ENCODE measurements around the gene COL8A1. TPM values are rescaled to one million over a fixed set of nuclear protein-coding genes. Genes with fewer than 3 reads are reported as not detected.

Gene COL8A1
- total RNA-seq, 2 experiments from 2014 or later = not detected

DNA sequence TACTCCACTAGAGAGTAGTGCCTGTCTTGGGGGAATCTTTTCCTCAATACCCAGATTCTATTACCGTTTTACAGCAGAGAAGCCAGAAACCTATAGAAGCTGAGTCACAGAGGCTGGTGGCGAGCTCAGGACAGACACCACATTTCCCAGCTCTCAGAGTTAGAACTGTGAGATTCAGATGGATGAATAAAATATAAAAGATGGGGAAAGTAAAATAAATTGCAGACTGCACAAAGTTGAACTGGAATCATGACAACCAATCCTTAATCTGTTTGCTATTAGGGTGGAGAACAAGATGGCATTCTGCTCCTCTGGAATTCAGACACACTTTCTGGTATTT lies 138.8 kb downstream of the COL8A1 start:
- no peaks in the 10 kb centered on the region for H3K9me3 ChIP-seq (ENCODE audit: control insufficient read depth in 1 of 2, insufficient read depth in 1 of 2, low read length in 2 of 2)
- H3K4me3 Mint-ChIP-seq = no peak overlapping the region
- peaks cover 5% of the 10 kb centered on the region for H3K4me1 Mint-ChIP-seq (ENCODE audit: low read depth)
- POLR2A ChIA-PET = no interaction called here
- H3K9me3 Mint-ChIP-seq = no peaks in the 10 kb centered on the region
- CTCF ChIA-PET = no interaction called here
- no peak overlapping the region for H3K27ac ChIP-seq (ENCODE audit: low read depth in 1 of 2, low read length in 2 of 2)
- H3K27me3 Mint-ChIP-seq = peaks cover 45% of the 10 kb centered on the region
- intact Hi-C loops (cut with DNase I, micrococcal nuclease) = no loop called here
- TF ChIP-seq, protein P1, sequence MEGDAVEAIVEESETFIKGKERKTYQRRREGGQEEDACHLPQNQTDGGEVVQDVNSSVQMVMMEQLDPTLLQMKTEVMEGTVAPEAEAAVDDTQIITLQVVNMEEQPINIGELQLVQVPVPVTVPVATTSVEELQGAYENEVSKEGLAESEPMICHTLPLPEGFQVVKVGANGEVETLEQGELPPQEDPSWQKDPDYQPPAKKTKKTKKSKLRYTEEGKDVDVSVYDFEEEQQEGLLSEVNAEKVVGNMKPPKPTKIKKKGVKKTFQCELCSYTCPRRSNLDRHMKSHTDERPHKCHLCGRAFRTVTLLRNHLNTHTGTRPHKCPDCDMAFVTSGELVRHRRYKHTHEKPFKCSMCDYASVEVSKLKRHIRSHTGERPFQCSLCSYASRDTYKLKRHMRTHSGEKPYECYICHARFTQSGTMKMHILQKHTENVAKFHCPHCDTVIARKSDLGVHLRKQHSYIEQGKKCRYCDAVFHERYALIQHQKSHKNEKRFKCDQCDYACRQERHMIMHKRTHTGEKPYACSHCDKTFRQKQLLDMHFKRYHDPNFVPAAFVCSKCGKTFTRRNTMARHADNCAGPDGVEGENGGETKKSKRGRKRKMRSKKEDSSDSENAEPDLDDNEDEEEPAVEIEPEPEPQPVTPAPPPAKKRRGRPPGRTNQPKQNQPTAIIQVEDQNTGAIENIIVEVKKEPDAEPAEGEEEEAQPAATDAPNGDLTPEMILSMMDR (IDR thresholded peaks at IDR 0.05) = no peak
- ATAC-seq (ENCODE audit: poor library complexity) (no peak), DNase-seq (no peak)
- H3K27ac Mint-ChIP-seq = no peak overlapping the region
- no peaks in the 10 kb centered on the region for H3K27me3 ChIP-seq (ENCODE audit: control insufficient read depth in 1 of 2, insufficient read depth in 2 of 2, low read length in 2 of 2)
- H3K36me3 ChIP-seq (ENCODE audit: insufficient read depth, low read length) = no peaks in the 10 kb centered on the region
- H3K4me1 ChIP-seq (ENCODE audit: insufficient read depth, low read length) = no peaks in the 10 kb centered on the region
- no peaks in the 10 kb centered on the region for H3K36me3 Mint-ChIP-seq (ENCODE audit: low read depth)
- H3K4me3 ChIP-seq (ENCODE audit: low read length) = no peak overlapping the region

DNA sequence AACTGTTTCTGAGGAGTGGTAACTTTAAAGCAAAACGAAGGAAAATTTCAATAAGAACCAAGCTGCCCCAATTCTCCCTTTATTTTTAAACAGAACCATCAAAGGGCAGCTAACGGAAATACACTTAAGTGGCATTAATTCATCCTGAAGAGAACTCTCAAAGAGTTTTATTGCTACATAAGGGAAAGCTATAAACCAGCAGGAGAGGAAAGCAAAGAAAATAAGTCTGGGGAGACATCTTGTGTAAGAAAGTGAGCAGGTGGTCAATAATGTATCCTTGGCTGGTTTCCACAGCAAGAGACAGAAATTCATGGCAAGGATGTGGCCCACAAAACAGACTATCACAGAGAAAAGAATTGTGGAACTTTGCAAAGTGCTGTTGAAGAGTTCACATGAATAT lies 139.3 kb downstream of the COL8A1 start:
- H3K36me3 ChIP-seq (ENCODE audit: insufficient read depth, low read length) = no peaks in the 10 kb centered on the region
- Mint-ChIP-seq H3K27me3 (peaks cover 45% of the 10 kb centered on the region), H3K27ac (no peak overlapping the region), H3K4me3 (no peak overlapping the region), H3K36me3 (ENCODE audit: low read depth) (no peaks in the 10 kb centered on the region), H3K4me1 (ENCODE audit: low read depth) (peaks cover 5% of the 10 kb centered on the region), H3K9me3 (no peaks in the 10 kb centered on the region)
- ATAC-seq (ENCODE audit: poor library complexity) = no peak
- no peak overlapping the region for H3K4me3 ChIP-seq (ENCODE audit: low read length)
- intact Hi-C loops (cut with DNase I, micrococcal nuclease) = no loop called here
- ChIA-PET POLR2A (no interaction called here), CTCF (no interaction called here)
- H3K9me3 ChIP-seq (ENCODE audit: control insufficient read depth in 1 of 2, insufficient read depth in 1 of 2, low read length in 2 of 2) = no peaks in the 10 kb centered on the region
- TF ChIP-seq, protein P1 (IDR thresholded peaks at IDR 0.05) = no peak
- H3K27ac ChIP-seq (ENCODE audit: low read depth in 1 of 2, low read length in 2 of 2) = no peak overlapping the region
- no peaks in the 10 kb centered on the region for H3K4me1 ChIP-seq (ENCODE audit: insufficient read depth, low read length)
- no peak for DNase-seq
- H3K27me3 ChIP-seq (ENCODE audit: control insufficient read depth in 1 of 2, insufficient read depth in 2 of 2, low read length in 2 of 2) = no peaks in the 10 kb centered on the region

DNA sequence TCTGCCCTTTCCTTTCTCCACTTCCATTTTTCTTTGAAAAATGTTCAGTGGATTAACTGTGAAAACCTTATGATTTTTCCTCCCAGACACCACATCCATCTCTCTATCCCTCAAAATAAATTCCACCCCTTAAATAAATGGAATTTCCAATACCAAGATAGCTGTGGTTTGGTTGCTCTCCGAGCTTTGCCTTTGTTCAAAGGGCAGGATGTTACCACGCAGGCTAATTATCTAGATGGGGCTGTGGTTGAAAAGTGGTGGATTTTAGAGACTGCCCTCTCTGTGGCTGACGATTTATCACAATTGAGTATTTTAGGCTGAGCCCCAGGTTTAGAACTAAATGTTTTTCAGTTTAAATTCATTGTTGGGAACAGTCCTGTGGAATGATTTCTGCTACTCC lies 142.4 kb downstream of the COL8A1 start:
- Mint-ChIP-seq H3K9me3 (no peaks in the 10 kb centered on the region), H3K27ac (no peak overlapping the region), H3K4me1 (ENCODE audit: low read depth) (peaks cover 5% of the 10 kb centered on the region), H3K36me3 (ENCODE audit: low read depth) (no peaks in the 10 kb centered on the region), H3K4me3 (no peak overlapping the region), H3K27me3 (peaks cover 49% of the 10 kb centered on the region)
- DNase-seq (no peak), ATAC-seq (ENCODE audit: poor library complexity) (no peak)
- Histone ChIP-seq H3K4me1 (ENCODE audit: insufficient read depth, low read length) (no peaks in the 10 kb centered on the region), H3K27ac (ENCODE audit: low read depth in 1 of 2, low read length in 2 of 2) (no peak overlapping the region), H3K27me3 (ENCODE audit: control insufficient read depth in 1 of 2, insufficient read depth in 2 of 2, low read length in 2 of 2) (no peaks in the 10 kb centered on the region), H3K4me3 (ENCODE audit: low read length) (no peak overlapping the region), H3K9me3 (ENCODE audit: control insufficient read depth in 1 of 2, insufficient read depth in 1 of 2, low read length in 2 of 2) (no peaks in the 10 kb centered on the region), H3K36me3 (ENCODE audit: insufficient read depth, low read length) (no peaks in the 10 kb centered on the region)
- CTCF ChIA-PET = no interaction called here
- TF ChIP-seq, protein P1 (IDR thresholded peaks at IDR 0.05) = no peak
- POLR2A ChIA-PET = no interaction called here
- intact Hi-C loops (cut with DNase I, micrococcal nuclease) = loop anchor here in 1 of 2 experiments (10.0 kb wide), 1 partner anchor 966 kb away; no protein-coding TSS in a partner anchor

Measured in CD4-positive, alpha-beta T cell (primary cell).